ENCODE data around the gene OASL. TPM values are rescaled to one million over a fixed set of nuclear protein-coding genes. Genes with fewer than 3 reads are reported as not detected.

OASL gene
- total RNA-seq = 0.70 TPM

GRCh38 chr12:121038861-121039668 is at the start of gene OASL:
Gene OASL, minus strand, starts transcription at chr12:121039246. Its CDS starts 275 bp downstream, at chr12:121038971.

GRCh38 chr12:121015825-121016766 is 22.9 kb downstream of the OASL start, which contains the start of gene C12orf43:
Gene C12orf43, minus strand, starts transcription at chr12:121016487. Its CDS starts 13 bp downstream, at chr12:121016474.

GRCh38 chr12:120978296-120979219 is 60.5 kb downstream of the OASL start, which contains the start of gene HNF1A:
Gene HNF1A, plus strand, starts transcription at chr12:120978543. Its CDS starts 226 bp downstream, at chr12:120978769.

Small RNA genes lying within 50 kb of the gene (small RNA-seq; reads per million reads assigned to genes)
- not detected for gene AC079602.2 (ENCODE audit: low replicate concordance)

Other genes with a start within 250 kb of the OASL start
- 41.2 TPM for gene SPPL3, start 134.9 kb downstream of the OASL start, total RNA-seq
- 9.9 TPM for gene HNF1A, start 60.7 kb downstream of the OASL start, total RNA-seq
- 12.0 TPM for gene C12orf43, start 22.8 kb downstream of the OASL start, total RNA-seq
- gene P2RX7, start 93.6 kb upstream of the OASL start, total RNA-seq = 2.3 TPM
- 27.0 TPM for gene P2RX4, start 170.9 kb upstream of the OASL start, total RNA-seq